Brain microvascular endothelial cell (primary cell): ENCODE results near the gene KIF1C.
"Not testable (repeated sequence)": the region's sequence is repeated elsewhere in the genome, so short reads cannot be mapped to it uniquely, and the experiment has no call there.

ENCODE experiments used
- DNase-seq: peaks from one replicate; pipeline ENCODE4 v3.0.0-alpha.2; 2020
- H3K27ac ChIP-seq: fragments of 250-450 bp; sonication (Bioruptor Pico); 2 replicates; pipeline ENCODE4 v1.5.1; 2020; ENCODE audit warnings: mild to moderate bottlenecking, moderate library complexity
- H3K27me3 ChIP-seq: fragments of 250-450 bp; sonication (Bioruptor Pico); replicated peaks from 2 replicates; pipeline ENCODE4 v1.5.1; 2020; ENCODE audit warnings: mild to moderate bottlenecking
- H3K36me3 ChIP-seq: fragments of 250-450 bp; sonication (Bioruptor Pico); replicated peaks from 2 replicates; pipeline ENCODE4 v1.5.1; 2020; ENCODE audit warnings: mild to moderate bottlenecking
- H3K4me3 ChIP-seq: 2 replicates; pipeline ENCODE4 v1.5.1; 2011; ENCODE audit warnings: low read depth, mild to moderate bottlenecking, control low read depth, low read length, moderate library complexity
- in situ Hi-C: cut with HindIII; loops from 2 replicates; pipeline ENCODE4 v1.10.0; 2017; ENCODE audit warnings: low sequenced_read_pairs, low pct_ligation_motif_present
- TF ChIP-seq, protein P1 (sequence below): IDR thresholded peaks from 2 replicates; pipeline ENCODE4 v1.5.1; 2011; ENCODE audit warnings: low read depth, mild to moderate bottlenecking, moderate library complexity, low read length, control low read depth, inconsistent platforms; ENCODE audit errors: missing control alignments

The KIF1C gene

DNA sequence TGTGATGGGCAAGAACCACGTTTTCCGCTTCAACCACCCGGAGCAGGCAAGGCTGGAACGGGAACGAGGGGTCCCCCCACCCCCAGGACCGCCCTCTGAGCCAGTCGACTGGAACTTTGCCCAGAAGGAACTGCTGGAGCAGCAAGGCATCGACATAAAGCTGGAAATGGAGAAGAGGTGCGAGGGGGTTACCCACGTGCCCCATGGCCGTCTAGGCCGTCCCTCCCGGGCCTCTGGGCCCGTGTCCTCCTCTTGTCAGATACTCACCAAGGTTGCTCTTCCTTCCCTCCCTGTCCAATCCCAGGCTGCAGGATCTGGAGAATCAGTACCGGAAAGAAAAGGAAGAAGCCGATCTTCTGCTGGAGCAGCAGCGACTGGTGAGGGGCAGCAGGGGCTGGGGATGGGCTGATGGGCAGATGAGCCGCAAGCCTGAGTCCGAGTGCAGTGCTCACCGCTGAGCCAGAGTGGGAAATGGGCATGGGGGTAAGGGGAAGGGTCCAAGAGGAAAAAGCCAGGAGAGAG is 22.8 kb downstream of the KIF1C start:
- Histone ChIP-seq H3K4me3 (no peak overlapping the region), H3K27ac (no peak overlapping the region), H3K36me3 (peaks cover 65% of the 10 kb centered on the region), H3K27me3 (no peaks in the 10 kb centered on the region)
- in situ Hi-C loops = no loop called here
- no peak for DNase-seq
- TF ChIP-seq, protein P1, sequence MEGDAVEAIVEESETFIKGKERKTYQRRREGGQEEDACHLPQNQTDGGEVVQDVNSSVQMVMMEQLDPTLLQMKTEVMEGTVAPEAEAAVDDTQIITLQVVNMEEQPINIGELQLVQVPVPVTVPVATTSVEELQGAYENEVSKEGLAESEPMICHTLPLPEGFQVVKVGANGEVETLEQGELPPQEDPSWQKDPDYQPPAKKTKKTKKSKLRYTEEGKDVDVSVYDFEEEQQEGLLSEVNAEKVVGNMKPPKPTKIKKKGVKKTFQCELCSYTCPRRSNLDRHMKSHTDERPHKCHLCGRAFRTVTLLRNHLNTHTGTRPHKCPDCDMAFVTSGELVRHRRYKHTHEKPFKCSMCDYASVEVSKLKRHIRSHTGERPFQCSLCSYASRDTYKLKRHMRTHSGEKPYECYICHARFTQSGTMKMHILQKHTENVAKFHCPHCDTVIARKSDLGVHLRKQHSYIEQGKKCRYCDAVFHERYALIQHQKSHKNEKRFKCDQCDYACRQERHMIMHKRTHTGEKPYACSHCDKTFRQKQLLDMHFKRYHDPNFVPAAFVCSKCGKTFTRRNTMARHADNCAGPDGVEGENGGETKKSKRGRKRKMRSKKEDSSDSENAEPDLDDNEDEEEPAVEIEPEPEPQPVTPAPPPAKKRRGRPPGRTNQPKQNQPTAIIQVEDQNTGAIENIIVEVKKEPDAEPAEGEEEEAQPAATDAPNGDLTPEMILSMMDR = no peak

DNA sequence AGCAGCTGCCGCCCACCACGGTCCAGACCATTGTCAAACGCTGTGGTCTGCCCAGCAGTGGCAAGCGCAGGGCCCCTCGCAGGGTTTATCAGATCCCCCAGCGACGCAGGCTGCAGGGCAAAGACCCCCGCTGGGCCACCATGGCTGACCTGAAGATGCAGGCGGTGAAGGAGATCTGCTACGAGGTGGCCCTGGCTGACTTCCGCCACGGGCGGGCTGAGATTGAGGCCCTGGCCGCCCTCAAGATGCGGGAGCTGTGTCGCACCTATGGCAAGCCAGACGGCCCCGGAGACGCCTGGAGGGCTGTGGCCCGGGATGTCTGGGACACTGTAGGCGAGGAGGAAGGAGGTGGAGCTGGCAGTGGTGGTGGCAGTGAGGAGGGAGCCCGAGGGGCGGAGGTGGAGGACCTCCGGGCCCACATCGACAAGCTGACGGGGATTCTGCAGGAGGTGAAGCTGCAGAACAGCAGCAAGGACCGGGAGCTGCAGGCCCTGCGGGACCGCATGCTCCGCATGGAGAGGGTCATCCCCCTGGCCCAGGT is 24.5 kb downstream of the KIF1C start:
- H3K27me3 ChIP-seq = no peaks in the 10 kb centered on the region
- H3K4me3 ChIP-seq = no peak overlapping the region
- TF ChIP-seq, protein P1 = no peak
- peaks cover 52% of the 10 kb centered on the region for H3K36me3 ChIP-seq
- in situ Hi-C loops = no loop called here
- DNase-seq = no peak
- H3K27ac ChIP-seq = no peak overlapping the region

DNA sequence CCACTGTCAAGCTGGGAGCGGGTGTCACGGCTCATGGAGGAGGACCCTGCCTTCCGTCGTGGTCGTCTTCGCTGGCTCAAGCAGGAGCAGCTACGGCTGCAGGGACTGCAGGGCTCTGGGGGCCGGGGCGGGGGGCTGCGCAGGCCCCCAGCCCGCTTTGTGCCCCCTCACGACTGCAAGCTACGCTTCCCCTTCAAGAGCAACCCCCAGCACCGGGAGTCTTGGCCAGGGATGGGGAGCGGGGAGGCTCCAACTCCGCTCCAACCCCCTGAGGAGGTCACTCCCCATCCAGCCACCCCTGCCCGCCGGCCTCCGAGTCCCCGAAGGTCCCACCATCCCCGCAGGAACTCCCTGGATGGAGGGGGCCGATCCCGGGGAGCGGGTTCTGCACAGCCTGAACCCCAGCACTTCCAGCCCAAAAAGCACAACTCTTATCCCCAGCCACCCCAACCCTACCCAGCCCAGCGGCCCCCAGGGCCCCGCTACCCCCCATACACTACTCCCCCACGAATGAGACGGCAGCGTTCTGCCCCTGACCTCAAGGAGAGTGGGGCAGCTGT is 25.9 kb downstream of the KIF1C start:
- no peak for DNase-seq
- H3K27me3 ChIP-seq = no peaks in the 10 kb centered on the region
- H3K4me3 ChIP-seq = no peak overlapping the region
- in situ Hi-C loops = no loop called here
- H3K27ac ChIP-seq = no peak overlapping the region
- TF ChIP-seq, protein P1 = no peak
- peaks cover 44% of the 10 kb centered on the region for H3K36me3 ChIP-seq

DNA sequence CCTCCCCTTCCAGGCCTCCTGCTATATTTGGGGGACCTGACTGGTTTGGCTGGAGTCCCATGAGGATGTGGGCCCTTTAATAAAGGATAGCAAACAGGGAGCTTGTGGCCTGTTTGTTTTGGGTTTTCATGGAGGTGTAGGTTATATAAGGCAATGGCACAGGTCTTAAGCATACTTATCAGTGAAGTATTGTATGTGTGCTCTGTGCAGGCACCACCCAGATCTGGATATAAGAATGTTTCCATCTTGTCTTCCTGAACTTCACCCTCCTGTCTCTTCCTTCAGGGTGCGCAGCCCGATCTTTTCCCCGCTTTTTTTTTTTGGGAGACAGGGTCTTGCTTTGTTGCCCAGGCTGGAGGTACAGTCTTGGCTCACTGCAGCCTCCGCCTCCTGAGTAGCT is 26.9 kb downstream of the KIF1C start:
- Histone ChIP-seq H3K27ac (no peak overlapping the region), H3K4me3 (no peak overlapping the region), H3K36me3 (peaks cover 36% of the 10 kb centered on the region), H3K27me3 (no peaks in the 10 kb centered on the region)
- in situ Hi-C loops = no loop called here
- no peak for DNase-seq
- TF ChIP-seq, protein P1 = no peak

DNA sequence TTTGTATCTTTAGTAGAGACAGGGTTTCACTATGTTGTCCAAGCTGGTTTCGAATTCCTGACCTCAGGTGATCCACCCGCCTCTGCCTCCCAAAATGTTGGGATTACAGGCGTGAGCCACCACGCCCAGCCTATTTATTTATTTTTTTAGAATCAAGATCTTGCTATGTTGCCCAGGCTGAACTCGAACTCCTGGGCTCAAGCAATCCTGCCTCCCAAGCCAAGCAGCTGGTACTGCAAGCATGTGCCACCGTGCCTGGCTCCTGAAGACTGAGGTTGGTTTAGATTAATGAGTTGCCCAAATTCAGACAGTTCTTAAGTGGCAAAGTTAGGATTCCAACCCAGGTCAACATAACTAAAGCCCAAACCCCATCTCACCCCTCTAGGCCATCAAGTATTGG is 29.5 kb downstream of the KIF1C start:
- Histone ChIP-seq H3K4me3 (no peak overlapping the region), H3K27me3 (no peaks in the 10 kb centered on the region), H3K36me3 (peaks cover 15% of the 10 kb centered on the region), H3K27ac (no peak overlapping the region)
- no peak for DNase-seq
- in situ Hi-C loops = no loop called here
- TF ChIP-seq, protein P1 = no peak

DNA sequence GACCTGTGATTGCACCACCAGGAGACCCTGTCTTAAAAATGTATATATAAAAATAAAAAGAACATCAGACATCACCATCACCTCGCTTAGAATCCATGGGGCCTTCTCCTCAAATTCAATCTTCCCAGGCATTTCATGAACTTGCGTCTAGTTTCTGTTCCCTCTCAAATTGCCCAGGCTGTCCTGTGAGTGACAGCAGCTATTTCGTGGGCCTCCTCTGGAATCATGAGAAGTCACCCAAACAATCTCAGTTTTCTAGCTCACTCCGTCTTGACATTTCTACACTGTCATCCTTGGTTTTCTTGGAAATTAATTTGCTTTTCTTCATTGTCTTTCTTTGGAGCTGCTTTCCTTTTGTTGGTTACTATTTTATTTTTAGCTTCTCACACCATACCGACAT is 30.2 kb downstream of the KIF1C start:
- in situ Hi-C loops = no loop called here
- no peaks in the 10 kb centered on the region for H3K27me3 ChIP-seq
- H3K36me3 ChIP-seq = peaks cover 10% of the 10 kb centered on the region
- TF ChIP-seq, protein P1 = no peak
- no peak overlapping the region for H3K27ac ChIP-seq
- no peak overlapping the region for H3K4me3 ChIP-seq
- no peak for DNase-seq

DNA sequence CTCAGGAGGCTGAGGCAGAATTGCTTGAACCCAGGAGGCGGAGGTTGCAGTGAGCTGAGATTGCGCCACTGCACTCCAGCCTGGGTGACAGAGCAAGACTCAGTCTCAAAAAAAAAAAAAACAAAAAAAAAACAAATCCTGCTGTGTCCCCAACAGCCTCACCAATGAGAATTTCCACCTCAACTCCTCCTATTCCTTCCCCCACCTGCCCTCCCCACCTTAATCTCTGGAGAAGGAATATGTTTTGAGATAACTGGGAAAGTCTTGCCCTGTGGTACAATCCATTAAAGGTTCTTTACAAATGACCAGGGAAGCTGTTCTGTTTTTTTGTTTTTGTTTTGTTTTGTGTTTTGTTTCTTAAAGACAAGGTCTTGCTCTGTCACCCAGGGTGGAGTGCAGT is 32.4 kb downstream of the KIF1C start:
- H3K36me3 ChIP-seq, H3K27ac ChIP-seq, in situ Hi-C loops, DNase-seq, H3K27me3 ChIP-seq, H3K4me3 ChIP-seq: not testable (repeated sequence)
